Osteocyte (in vitro differentiated cells): ENCODE results near the gene GRIK2. TPM values are rescaled to one million over a fixed set of nuclear protein-coding genes. Genes with fewer than 3 reads are reported as not detected.

ENCODE experiments used
- DNase-seq: peaks from one replicate; pipeline ENCODE4 v3.0.0; 2021; ENCODE audit warnings: mixed read lengths; ENCODE audit not compliant: unreplicated experiment; ENCODE audit errors: extremely low spot score
- H3K27ac Mint-ChIP-seq: one replicate; pipeline ENCODE4 v1.8.0; 2021; ENCODE audit warnings: mild to moderate bottlenecking, mixed read lengths; ENCODE audit not compliant: unreplicated experiment
- H3K27me3 Mint-ChIP-seq: one replicate; pipeline ENCODE4 v1.8.0; 2021; ENCODE audit warnings: mixed read lengths; ENCODE audit not compliant: unreplicated experiment
- H3K36me3 Mint-ChIP-seq: one replicate; pipeline ENCODE4 v1.8.0; 2021; ENCODE audit warnings: mixed read lengths; ENCODE audit not compliant: unreplicated experiment
- H3K4me1 Mint-ChIP-seq: one replicate; pipeline ENCODE4 v1.8.0; 2021; ENCODE audit warnings: mixed read lengths; ENCODE audit not compliant: unreplicated experiment
- H3K4me3 Mint-ChIP-seq: one replicate; pipeline ENCODE4 v1.8.0; 2021; ENCODE audit warnings: mild to moderate bottlenecking, moderate library complexity, mixed read lengths; ENCODE audit not compliant: unreplicated experiment
- H3K9me3 Mint-ChIP-seq: one replicate; pipeline ENCODE4 v1.8.0; 2021; ENCODE audit warnings: mixed read lengths; ENCODE audit not compliant: unreplicated experiment
- total RNA-seq: library from RNA; stranded (reverse); gene quantifications from 2 replicates; pipeline ENCODE4 v1.2.1, GENCODE V29; 2021
- TF ChIP-seq, protein P1 (sequence below): fragments of 200-600 bp; sonication (generic); IDR thresholded peaks from 2 replicates; pipeline ENCODE4 v1.5.0; 2021; ENCODE audit warnings: antibody characterized with exemption, mild to moderate bottlenecking, moderate library complexity

GRIK2 gene
- total RNA-seq, 1 donor from 2014 or later = 7.1 TPM

GRCh38 chr6:101853231-101854085 is 459.9 kb downstream of the GRIK2 start:
- TF ChIP-seq, protein P1, sequence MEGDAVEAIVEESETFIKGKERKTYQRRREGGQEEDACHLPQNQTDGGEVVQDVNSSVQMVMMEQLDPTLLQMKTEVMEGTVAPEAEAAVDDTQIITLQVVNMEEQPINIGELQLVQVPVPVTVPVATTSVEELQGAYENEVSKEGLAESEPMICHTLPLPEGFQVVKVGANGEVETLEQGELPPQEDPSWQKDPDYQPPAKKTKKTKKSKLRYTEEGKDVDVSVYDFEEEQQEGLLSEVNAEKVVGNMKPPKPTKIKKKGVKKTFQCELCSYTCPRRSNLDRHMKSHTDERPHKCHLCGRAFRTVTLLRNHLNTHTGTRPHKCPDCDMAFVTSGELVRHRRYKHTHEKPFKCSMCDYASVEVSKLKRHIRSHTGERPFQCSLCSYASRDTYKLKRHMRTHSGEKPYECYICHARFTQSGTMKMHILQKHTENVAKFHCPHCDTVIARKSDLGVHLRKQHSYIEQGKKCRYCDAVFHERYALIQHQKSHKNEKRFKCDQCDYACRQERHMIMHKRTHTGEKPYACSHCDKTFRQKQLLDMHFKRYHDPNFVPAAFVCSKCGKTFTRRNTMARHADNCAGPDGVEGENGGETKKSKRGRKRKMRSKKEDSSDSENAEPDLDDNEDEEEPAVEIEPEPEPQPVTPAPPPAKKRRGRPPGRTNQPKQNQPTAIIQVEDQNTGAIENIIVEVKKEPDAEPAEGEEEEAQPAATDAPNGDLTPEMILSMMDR = no peak
- no peaks in the 10 kb centered on the region for H3K27me3 Mint-ChIP-seq
- DNase-seq = no peak

GRCh38 chr6:101876431-101876830 is 482.9 kb downstream of the GRIK2 start:
- no peak overlapping the region for H3K4me3 Mint-ChIP-seq
- peaks cover 4% of the 10 kb centered on the region for H3K9me3 Mint-ChIP-seq
- DNase-seq = no peak
- H3K27ac Mint-ChIP-seq = no peak overlapping the region
- H3K27me3 Mint-ChIP-seq = no peaks in the 10 kb centered on the region
- no peaks in the 10 kb centered on the region for H3K36me3 Mint-ChIP-seq
- H3K4me1 Mint-ChIP-seq = no peaks in the 10 kb centered on the region
- TF ChIP-seq, protein P1 = no peak

More at GRCh38 chr6:101853231-101854085, 459.9 kb downstream of the GRIK2 start:
- Mint-ChIP-seq H3K4me1 (no peaks in the 10 kb centered on the region), H3K4me3 (no peak overlapping the region), H3K9me3 (no peaks in the 10 kb centered on the region), H3K27ac (no peak overlapping the region), H3K36me3 (no peaks in the 10 kb centered on the region)

GRCh38 chr6:101878554-101879276 is 485.2 kb downstream of the GRIK2 start:
- Mint-ChIP-seq H3K4me3 (no peak overlapping the region), H3K27ac (no peak overlapping the region), H3K9me3 (peaks cover 4% of the 10 kb centered on the region), H3K4me1 (peaks cover 5% of the 10 kb centered on the region), H3K27me3 (no peaks in the 10 kb centered on the region), H3K36me3 (no peaks in the 10 kb centered on the region)
- no peak for DNase-seq
- TF ChIP-seq, protein P1 = no peak

- no peaks in the 10 kb centered on the region for H3K27me3 Mint-ChIP-seq
- no peak for DNase-seq
- H3K27ac Mint-ChIP-seq = no peak overlapping the region
- H3K36me3 Mint-ChIP-seq = no peaks in the 10 kb centered on the region
- peaks cover 4% of the 10 kb centered on the region for H3K9me3 Mint-ChIP-seq
- peaks cover 12% of the 10 kb centered on the region for H3K4me1 Mint-ChIP-seq
- H3K4me3 Mint-ChIP-seq = no peak overlapping the region
- TF ChIP-seq, protein P1 = no peak
Measured at GRCh38 chr6:101879782-101880181, 486.3 kb downstream of the GRIK2 start.

DNA sequence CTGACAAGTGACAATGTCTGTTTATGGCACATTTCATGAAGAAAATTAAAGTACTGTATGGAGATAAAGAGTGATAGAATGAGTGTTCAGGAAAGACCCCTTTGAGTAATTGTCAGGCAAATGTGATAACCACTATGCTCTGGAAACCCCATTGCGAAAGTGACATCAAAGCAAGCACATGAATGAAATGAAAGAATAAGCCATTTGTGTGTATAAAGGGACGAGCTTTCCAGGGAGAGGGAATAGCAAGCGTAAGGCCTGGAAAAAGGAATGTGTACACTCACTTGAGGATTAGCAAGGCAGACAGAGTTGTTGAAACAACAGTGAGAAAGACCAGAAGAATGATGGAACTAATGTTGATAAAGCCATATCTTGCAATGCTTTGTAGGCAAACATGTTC is 490.0 kb downstream of the GRIK2 start:
- DNase-seq = no peak
- peaks cover 18% of the 10 kb centered on the region for H3K4me1 Mint-ChIP-seq
- H3K36me3 Mint-ChIP-seq = no peaks in the 10 kb centered on the region
- H3K9me3 Mint-ChIP-seq = peaks cover 3% of the 10 kb centered on the region
- TF ChIP-seq, protein P1 = no peak
- H3K27ac Mint-ChIP-seq = no peak overlapping the region
- no peaks in the 10 kb centered on the region for H3K27me3 Mint-ChIP-seq
- H3K4me3 Mint-ChIP-seq = no peak overlapping the region
